ENCODE measurements around the gene WRAP73. TPM values are rescaled to one million over a fixed set of nuclear protein-coding genes. Genes with fewer than 3 reads are reported as not detected.

The WRAP73 gene
- total RNA-seq, 1 donor from 2014 or later = 47.7 TPM

DNA sequence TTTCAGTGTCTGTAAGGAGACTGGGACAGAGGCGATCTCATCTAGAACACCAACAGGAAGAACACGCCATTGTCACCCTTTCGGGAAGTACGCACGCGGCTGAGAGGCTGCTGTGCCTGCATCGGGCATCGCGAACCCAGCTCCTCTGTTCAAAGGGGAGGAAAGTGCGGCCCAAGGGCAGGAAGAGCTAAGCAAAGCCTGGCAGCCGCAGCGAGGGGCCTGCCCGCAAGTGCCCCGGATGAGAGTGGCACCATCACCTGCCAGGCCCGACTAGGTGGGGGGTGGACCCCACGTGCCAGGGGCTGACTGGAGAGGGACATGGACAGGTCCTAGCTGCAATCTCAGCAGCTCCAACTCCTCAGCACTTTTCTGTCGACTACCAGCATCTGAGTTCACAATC, 17.6 kb downstream of the WRAP73 start:
- H3K27me3 Mint-ChIP-seq (ENCODE audit: unreplicated experiment) = no peaks in the 10 kb centered on the region
- TF ChIP-seq, protein P1, sequence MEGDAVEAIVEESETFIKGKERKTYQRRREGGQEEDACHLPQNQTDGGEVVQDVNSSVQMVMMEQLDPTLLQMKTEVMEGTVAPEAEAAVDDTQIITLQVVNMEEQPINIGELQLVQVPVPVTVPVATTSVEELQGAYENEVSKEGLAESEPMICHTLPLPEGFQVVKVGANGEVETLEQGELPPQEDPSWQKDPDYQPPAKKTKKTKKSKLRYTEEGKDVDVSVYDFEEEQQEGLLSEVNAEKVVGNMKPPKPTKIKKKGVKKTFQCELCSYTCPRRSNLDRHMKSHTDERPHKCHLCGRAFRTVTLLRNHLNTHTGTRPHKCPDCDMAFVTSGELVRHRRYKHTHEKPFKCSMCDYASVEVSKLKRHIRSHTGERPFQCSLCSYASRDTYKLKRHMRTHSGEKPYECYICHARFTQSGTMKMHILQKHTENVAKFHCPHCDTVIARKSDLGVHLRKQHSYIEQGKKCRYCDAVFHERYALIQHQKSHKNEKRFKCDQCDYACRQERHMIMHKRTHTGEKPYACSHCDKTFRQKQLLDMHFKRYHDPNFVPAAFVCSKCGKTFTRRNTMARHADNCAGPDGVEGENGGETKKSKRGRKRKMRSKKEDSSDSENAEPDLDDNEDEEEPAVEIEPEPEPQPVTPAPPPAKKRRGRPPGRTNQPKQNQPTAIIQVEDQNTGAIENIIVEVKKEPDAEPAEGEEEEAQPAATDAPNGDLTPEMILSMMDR (IDR thresholded peaks at IDR 0.05; ENCODE audit: partially characterized antibody, unreplicated experiment) = no peak
- H3K36me3 Mint-ChIP-seq (ENCODE audit: unreplicated experiment) = peaks cover 5% of the 10 kb centered on the region
- no peak overlapping the region for H3K27ac Mint-ChIP-seq (ENCODE audit: unreplicated experiment)
- DNase-seq = no peak
- H3K4me3 Mint-ChIP-seq (ENCODE audit: unreplicated experiment) = no peak overlapping the region
- no peaks in the 10 kb centered on the region for H3K9me3 Mint-ChIP-seq (ENCODE audit: unreplicated experiment)
- H3K4me1 Mint-ChIP-seq (ENCODE audit: low read depth, unreplicated experiment) = peaks cover 3% of the 10 kb centered on the region

DNA sequence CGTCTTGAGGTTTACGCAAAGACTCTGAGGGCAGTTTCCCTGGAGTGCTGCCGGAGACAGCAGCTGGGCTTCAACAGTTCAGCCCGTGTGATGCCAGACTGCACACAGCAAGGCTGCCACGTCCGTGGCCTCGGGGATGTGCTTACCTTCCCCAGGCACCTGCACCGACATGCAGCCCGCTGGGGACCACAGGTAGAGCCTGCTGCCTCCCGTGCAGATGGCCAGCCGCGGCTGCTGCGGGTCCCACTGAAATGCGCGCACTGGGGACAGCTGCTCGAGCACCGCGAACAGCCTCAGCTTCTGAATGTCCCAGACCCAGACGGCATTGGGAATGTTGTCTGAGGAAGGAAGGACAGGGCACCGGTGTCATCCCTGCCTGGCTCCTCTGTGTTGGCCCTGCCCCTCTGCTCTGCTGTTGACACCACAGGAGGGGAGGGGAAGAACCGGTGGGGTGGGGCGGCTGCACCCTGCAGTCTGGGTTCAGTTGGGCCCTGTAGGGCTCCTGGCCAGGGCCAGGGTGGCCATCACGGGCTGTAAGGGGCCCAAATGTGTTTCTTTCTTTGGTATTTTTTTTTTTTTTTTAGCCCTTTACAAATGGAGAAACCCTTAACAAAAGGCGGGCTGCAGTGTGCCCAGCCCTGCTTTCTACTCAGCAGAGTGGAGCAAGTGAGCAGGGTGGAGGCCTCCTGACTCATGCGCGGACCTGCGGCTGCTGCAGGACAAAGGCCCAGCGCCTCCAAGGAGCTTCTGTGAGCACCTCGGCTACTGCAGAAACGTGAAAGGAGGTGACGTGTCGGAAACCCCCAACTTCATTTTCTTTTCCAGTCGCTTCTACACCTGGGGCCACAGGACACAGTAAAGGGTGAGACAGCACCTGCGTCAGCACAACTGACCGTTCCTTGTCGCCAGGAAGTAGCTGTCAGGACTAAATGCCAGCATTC, 18.3 kb downstream of the WRAP73 start:
- no peak overlapping the region for H3K27ac Mint-ChIP-seq (ENCODE audit: unreplicated experiment)
- H3K36me3 Mint-ChIP-seq (ENCODE audit: unreplicated experiment) = peaks cover 3% of the 10 kb centered on the region
- H3K4me3 Mint-ChIP-seq (ENCODE audit: unreplicated experiment) = no peak overlapping the region
- peaks cover 3% of the 10 kb centered on the region for H3K4me1 Mint-ChIP-seq (ENCODE audit: low read depth, unreplicated experiment)
- TF ChIP-seq, protein P1 (IDR thresholded peaks at IDR 0.05; ENCODE audit: partially characterized antibody, unreplicated experiment) = no peak
- no peaks in the 10 kb centered on the region for H3K9me3 Mint-ChIP-seq (ENCODE audit: unreplicated experiment)
- DNase-seq = no peak
- no peaks in the 10 kb centered on the region for H3K27me3 Mint-ChIP-seq (ENCODE audit: unreplicated experiment)

DNA sequence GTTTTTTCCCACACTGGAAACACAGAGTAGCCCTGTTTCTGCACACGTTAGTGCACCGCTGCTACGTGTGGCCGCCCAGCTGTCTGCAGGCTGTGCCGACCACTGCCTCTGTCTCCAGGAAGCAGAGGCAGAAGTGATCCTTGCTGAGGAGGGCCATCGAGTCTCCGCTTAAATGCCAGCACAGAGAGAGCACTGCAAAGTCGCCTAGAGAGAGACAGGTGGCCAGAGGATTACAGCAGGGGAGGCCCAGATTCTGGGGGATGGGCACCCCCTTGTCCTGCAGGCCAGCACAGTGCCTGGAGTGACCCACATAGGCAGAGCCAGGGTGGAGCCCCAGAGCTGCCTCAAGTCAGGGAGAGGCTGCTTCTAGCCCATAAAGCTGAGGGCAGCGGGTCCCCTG, 19.0 kb downstream of the WRAP73 start:
- no peaks in the 10 kb centered on the region for H3K9me3 Mint-ChIP-seq (ENCODE audit: unreplicated experiment)
- TF ChIP-seq, protein P1 (IDR thresholded peaks at IDR 0.05; ENCODE audit: partially characterized antibody, unreplicated experiment) = no peak
- H3K4me3 Mint-ChIP-seq (ENCODE audit: unreplicated experiment) = no peak overlapping the region

DNA sequence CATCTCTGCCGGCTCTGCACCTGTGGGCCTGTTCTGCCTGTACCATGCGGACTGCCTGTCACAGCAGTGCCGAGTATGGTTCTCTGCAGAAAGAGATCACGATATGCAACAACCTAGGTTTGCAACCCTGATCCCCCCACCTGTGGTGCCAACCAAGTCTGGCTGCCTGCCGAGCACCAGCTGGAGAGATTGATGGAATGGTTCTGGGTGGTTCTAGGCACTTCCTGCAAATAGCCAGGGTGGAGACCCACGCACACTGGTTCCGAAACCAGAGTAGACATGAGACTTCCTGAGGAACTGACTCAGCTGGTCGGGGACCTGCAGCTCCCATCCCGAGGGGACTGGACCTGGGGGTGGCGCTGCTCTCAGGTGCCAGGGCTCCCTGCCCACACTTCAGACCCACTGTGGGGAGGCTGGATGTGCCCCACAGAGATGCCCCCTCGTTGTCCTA, 19.7 kb downstream of the WRAP73 start:
- TF ChIP-seq, protein P1 (IDR thresholded peaks at IDR 0.05; ENCODE audit: partially characterized antibody, unreplicated experiment) = no peak
- no peak for DNase-seq

More for the DNA sequence above, 19.0 kb downstream of the WRAP73 start:
- no peak for DNase-seq
- peak overlapping the region; percentile 55 for H3K27ac Mint-ChIP-seq (ENCODE audit: unreplicated experiment)
- H3K27me3 Mint-ChIP-seq (ENCODE audit: unreplicated experiment) = no peaks in the 10 kb centered on the region
- no peaks in the 10 kb centered on the region for H3K36me3 Mint-ChIP-seq (ENCODE audit: unreplicated experiment)
- peaks cover 3% of the 10 kb centered on the region for H3K4me1 Mint-ChIP-seq (ENCODE audit: low read depth, unreplicated experiment)

DNA sequence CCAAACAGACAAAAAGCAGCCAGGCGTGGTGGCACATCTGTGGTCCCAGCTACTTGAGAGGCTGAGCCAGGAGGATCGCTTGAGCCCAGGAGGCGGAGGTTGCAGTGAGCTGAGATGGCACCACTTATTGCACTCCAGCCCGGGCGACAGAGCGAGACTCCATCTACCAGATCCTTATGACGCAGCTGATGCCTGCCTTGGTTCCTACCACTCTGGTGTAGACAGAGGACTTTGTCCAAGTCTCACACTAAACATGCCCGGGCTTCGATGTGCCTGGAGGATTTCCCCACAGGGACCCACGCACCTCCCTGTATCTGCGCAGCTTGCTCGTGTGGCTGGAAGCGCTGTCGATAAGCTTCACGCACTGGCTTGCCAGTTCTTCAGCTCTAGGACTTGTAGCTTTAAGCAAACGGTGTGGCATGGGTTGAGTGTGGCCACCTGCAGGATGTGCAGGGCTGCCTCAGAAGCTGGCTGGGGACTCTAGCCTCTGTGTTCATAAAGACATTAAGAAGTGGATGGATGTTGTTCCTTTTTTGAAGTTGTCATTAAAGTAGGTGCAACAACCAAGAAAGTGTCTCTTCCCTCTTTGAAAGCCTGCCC, 20.2 kb downstream of the WRAP73 start:
- peaks cover under 1% of the 10 kb centered on the region for H3K27me3 Mint-ChIP-seq (ENCODE audit: unreplicated experiment)
- no peak overlapping the region for H3K27ac Mint-ChIP-seq (ENCODE audit: unreplicated experiment)
- TF ChIP-seq, protein P1 (IDR thresholded peaks at IDR 0.05; ENCODE audit: partially characterized antibody, unreplicated experiment) = no peak
- no peak for DNase-seq
- H3K9me3 Mint-ChIP-seq (ENCODE audit: unreplicated experiment) = no peaks in the 10 kb centered on the region
- H3K36me3 Mint-ChIP-seq (ENCODE audit: unreplicated experiment) = no peaks in the 10 kb centered on the region
- peaks cover 4% of the 10 kb centered on the region for H3K4me1 Mint-ChIP-seq (ENCODE audit: low read depth, unreplicated experiment)
- H3K4me3 Mint-ChIP-seq (ENCODE audit: unreplicated experiment) = no peak overlapping the region

More for the DNA sequence above, 19.7 kb downstream of the WRAP73 start:
- no peaks in the 10 kb centered on the region for H3K36me3 Mint-ChIP-seq (ENCODE audit: unreplicated experiment)
- H3K9me3 Mint-ChIP-seq (ENCODE audit: unreplicated experiment) = no peaks in the 10 kb centered on the region
- no peak overlapping the region for H3K4me3 Mint-ChIP-seq (ENCODE audit: unreplicated experiment)
- H3K27me3 Mint-ChIP-seq (ENCODE audit: unreplicated experiment) = no peaks in the 10 kb centered on the region
- H3K4me1 Mint-ChIP-seq (ENCODE audit: low read depth, unreplicated experiment) = peaks cover 4% of the 10 kb centered on the region
- H3K27ac Mint-ChIP-seq (ENCODE audit: unreplicated experiment) = no peak overlapping the region

All from glutamatergic neuron (in vitro differentiated cells).